ENCODE results near the gene LARP6.

The LARP6 gene

DNA sequence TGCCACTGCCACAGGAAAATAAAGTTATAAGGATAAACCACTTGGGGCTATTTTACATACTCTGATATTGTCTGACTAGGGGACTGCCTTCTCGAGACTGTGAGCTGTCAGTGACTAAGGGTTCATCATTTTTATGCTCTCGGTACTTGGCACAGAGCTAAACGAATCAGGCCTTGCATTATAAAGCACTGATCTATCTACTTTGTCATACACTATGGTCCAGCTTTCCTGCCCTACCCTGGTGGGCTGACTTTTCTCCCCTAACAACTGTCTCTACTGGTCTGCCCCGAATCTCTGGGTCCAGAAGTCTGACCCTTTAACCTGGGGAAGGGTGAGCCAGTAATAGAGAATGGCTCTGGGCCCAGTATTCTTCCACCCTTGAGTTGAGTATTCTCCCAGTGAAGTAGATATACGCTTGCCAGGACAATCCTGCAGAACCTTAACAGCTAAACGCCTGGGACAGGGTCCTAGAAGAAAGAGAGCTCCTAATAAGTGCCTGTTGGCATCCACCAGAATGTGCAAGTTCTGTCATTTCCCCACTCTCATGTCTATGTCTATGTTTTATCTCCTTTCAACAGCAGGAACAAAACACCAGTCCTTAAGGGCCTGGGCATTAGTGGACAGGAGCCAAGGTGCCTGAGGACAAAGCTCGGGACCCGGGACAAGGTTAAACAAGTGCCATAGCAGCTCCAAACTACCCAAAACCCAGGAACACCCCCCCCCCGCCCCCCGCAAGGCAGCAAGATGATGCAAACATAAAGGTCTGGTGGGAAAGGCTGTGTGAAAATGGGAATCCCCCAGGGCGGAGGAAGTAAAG lies 1.2 kb downstream of the LARP6 start:
- TF ChIP-seq, protein P1, sequence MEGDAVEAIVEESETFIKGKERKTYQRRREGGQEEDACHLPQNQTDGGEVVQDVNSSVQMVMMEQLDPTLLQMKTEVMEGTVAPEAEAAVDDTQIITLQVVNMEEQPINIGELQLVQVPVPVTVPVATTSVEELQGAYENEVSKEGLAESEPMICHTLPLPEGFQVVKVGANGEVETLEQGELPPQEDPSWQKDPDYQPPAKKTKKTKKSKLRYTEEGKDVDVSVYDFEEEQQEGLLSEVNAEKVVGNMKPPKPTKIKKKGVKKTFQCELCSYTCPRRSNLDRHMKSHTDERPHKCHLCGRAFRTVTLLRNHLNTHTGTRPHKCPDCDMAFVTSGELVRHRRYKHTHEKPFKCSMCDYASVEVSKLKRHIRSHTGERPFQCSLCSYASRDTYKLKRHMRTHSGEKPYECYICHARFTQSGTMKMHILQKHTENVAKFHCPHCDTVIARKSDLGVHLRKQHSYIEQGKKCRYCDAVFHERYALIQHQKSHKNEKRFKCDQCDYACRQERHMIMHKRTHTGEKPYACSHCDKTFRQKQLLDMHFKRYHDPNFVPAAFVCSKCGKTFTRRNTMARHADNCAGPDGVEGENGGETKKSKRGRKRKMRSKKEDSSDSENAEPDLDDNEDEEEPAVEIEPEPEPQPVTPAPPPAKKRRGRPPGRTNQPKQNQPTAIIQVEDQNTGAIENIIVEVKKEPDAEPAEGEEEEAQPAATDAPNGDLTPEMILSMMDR (IDR thresholded peaks at IDR 0.05; ENCODE audit: insufficient read depth, low read depth, low read length, missing control alignments) = no peak
- H3K4me3 ChIP-seq (ENCODE audit: low read depth, low read length) = peak overlapping the region; percentile 54
- DNase-seq (ENCODE audit: low read depth) = no peak

DNA sequence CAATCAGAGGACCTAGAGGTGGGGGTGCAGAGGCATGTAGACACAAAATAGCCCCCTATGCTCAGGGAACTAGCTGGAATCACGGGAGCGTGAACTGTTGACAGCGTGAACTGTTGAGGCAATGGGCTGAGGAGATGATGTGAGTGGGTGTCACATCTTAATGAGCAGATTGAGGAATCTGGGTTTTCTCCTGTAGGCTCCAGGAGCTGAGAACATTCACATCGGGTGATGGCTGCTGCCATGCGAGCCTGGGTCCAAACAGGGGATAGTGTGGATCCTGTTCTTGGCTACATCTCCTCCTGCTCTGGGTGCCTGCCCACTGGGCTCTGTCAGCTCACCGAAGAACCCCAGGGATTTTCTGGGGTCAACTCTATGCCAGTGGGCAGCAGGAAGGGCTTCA lies 2.1 kb downstream of the LARP6 start:
- no peak for DNase-seq (ENCODE audit: low read depth)
- TF ChIP-seq, protein P1 (IDR thresholded peaks at IDR 0.05; ENCODE audit: insufficient read depth, low read depth, low read length, missing control alignments) = no peak
- H3K4me3 ChIP-seq (ENCODE audit: low read depth, low read length) = no peak overlapping the region

DNA sequence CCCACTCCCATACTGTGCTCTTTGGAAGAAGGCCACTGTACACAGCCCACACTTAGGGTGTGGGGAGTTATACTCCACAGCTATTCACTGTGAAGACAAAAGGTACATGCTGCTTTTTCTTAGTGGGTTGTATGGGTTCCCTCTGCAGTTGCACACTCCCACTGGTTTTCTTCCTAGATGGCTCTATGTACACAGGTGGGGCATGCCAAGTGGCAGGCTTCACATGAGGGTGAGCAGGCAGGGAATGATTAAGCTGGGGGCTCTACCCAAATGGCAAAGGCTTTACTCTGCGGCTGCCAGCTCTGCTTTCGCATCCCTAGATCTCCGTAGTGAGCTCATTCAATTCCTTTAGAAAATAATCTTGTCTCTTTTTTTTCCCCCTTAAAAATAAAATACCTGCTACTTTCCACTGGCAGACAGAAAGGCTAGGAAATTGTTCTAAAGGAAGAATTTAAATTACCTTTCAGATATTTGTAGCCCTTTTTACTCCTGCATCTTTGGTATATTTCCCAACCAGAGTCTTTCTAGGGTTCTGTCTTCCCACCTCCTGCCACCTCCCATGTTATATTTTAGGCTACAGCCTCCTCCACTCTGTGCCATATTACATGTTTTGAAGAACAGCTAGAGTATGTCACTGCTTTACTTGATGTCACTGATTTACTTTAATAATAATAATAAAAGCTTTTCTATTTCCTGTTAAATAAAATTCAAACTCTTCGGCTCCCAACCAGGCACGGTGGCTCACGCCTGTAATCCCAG lies 8.2 kb downstream of the LARP6 start:
- H3K4me3 ChIP-seq (ENCODE audit: low read depth, low read length) = no peak overlapping the region
- TF ChIP-seq, protein P1 (IDR thresholded peaks at IDR 0.05; ENCODE audit: insufficient read depth, low read depth, low read length, missing control alignments) = no peak
- DNase-seq (ENCODE audit: low read depth) = no peak

DNA sequence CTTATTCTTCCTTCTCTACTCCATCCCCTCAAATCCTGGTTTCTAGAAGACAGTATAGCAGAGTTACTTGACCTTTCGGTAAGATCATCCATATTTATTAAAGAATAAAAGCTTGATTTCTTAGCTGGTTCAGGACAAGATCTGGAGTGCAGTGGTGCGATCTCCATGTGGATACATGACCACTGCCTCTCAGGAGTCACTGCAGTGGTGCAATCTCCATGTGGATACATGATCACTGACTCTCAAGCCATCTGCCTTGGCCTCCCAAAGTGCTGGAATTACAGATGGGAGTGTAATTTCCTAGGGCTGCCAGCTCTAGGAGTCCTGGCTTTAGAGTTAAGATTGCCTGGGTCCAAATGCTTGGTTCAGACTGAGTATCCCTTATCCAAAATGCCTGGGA lies 16.5 kb downstream of the LARP6 start:
- no peak for DNase-seq (ENCODE audit: low read depth)

DNA sequence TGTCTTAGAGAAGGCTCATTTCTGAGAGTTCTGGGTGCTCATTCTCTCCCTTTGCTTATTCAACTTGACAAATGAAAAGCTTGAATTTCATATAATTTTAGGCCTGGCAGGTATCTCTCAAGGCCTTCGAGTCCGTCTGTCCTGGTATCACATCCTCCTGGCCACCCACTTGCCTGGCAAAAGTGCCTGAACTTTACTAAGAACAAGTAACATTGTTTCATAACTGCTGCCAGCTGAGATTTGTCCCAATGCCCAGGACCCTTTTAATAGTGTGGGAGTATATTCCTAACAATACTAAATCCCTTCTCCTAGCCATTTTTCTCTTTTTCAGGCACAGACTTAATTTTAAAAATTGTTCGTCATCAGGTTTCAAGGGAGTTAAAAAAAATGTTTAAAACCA lies 18.1 kb downstream of the LARP6 start:
- TF ChIP-seq, protein P1 (IDR thresholded peaks at IDR 0.05; ENCODE audit: insufficient read depth, low read depth, low read length, missing control alignments) = no peak
- DNase-seq (ENCODE audit: low read depth) = no peak
- H3K4me3 ChIP-seq (ENCODE audit: low read depth, low read length) = no peak overlapping the region

More for the DNA sequence above, 16.5 kb downstream of the LARP6 start:
- TF ChIP-seq, protein P1 (IDR thresholded peaks at IDR 0.05; ENCODE audit: insufficient read depth, low read depth, low read length, missing control alignments) = no peak
- H3K4me3 ChIP-seq (ENCODE audit: low read depth, low read length) = no peak overlapping the region

DNA sequence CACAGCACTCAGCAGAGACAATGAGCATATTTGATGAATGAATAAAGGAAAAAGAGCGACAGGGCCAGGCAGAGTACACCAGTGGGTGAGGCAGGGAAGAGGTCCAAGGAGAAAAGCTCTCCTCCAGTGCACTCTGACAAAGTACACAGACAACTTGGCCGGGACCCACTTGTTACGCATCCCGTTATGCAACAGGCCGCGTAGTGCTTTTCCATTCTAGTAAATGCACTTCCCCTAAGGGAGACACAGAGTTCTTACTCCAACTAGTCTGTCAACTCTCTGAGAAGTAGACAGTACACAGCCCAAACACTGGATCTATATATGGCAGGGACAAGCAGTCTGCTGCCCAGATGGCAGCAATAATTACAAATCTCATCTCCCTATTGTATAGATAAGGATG lies 18.5 kb downstream of the LARP6 start:
- no peak overlapping the region for H3K4me3 ChIP-seq (ENCODE audit: low read depth, low read length)
- TF ChIP-seq, protein P1 (IDR thresholded peaks at IDR 0.05; ENCODE audit: insufficient read depth, low read depth, low read length, missing control alignments) = no peak
- DNase-seq (ENCODE audit: low read depth) = no peak

All from GM12865 (cell line).